Endothelial cell of umbilical vein (primary cell): Measurements from ENCODE around the gene NRF1. TPM values are rescaled to one million over a fixed set of nuclear protein-coding genes. Genes with fewer than 3 reads are reported as not detected.

Experiments used
- BruUV-seq: library from RNA; stranded (reverse); fragments of 400-500 nt; replicated peaks from 2 replicates; lab custom pipeline; 2021; lab: Mats Ljungman, UMichigan
- CTCF ChIA-PET: fragments of 300-600, 350-600 bp; sonication (Branson Sonifier 250); formaldehyde crosslinking; loops from one replicate; lab custom pipeline; 2021; ENCODE audit warnings: antibody characterized with exemption, inconsistent platforms; lab: Charles Lee
- POLR2A ChIA-PET: fragments of 300-600, 350-600 bp; sonication (Branson Sonifier 250); formaldehyde crosslinking; loops from one replicate; lab custom pipeline; 2021; ENCODE audit warnings: antibody characterized with exemption, inconsistent platforms; lab: Charles Lee
- DNase-seq: peaks from one replicate; pipeline ENCODE4 v3.0.0-alpha.2; 2011; ENCODE audit warnings: low read depth, low spot score
- FAIRE-seq: peaks from 2 replicates; lab custom pipeline; 2011; peaks lifted over from hg19 to GRCh38; lab: Jason Lieb, UNC
- H2AFZ ChIP-seq: 2 replicates; pipeline ENCODE4 v1.6.0; 2012; ENCODE audit warnings: low read depth, low read length, control low read depth, inconsistent platforms
- H3K27ac ChIP-seq: 2 replicates; pipeline ENCODE4 v1.5.1; 2011; ENCODE audit warnings: low read depth, mild to moderate bottlenecking, control low read depth, low read length, moderate library complexity; ENCODE audit not compliant: insufficient read depth
- H3K27me3 ChIP-seq, 2 experiments: 2 replicates each; pipeline versions ENCODE4 v1.6.0 to v1.6.1; 2011; ENCODE audit warnings: low read length in 2 of 2, mixed read lengths in 1 of 2; ENCODE audit not compliant: control insufficient read depth in 2 of 2, insufficient read depth in 2 of 2
- H3K36me3 ChIP-seq, 2 experiments: 2 replicates in 1 of 2; 3 replicates in 1 of 2; pipeline ENCODE4 v1.5.1; 2011; ENCODE audit warnings: low read length in 2 of 2, mild to moderate bottlenecking in 1 of 2, moderate library complexity in 1 of 2; ENCODE audit not compliant: control insufficient read depth in 2 of 2, insufficient read depth in 2 of 2; ENCODE audit errors: extremely low read depth in 1 of 2
- H3K4me1 ChIP-seq: 3 replicates; pipeline ENCODE4 v1.5.1; 2011; ENCODE audit warnings: mild to moderate bottlenecking, low read length; ENCODE audit not compliant: control insufficient read depth, insufficient read depth; ENCODE audit errors: extremely low read depth
- H3K4me2 ChIP-seq: 2 replicates; pipeline ENCODE4 v1.6.1; 2011; ENCODE audit warnings: low read length, control low read depth, mixed read lengths; ENCODE audit not compliant: insufficient read depth
- H3K4me3 ChIP-seq, 3 experiments: fragments of 200-600 bp in 1 of 3; sonication (generic), shearing (Covaris generic) in 1 of 3; replicated peaks in 1 of 3; 2 replicates each; pipeline ENCODE4 v1.5.1; 2011 to 2016; ENCODE audit warnings: control low read depth in 3 of 3, low read length in 3 of 3, mild to moderate bottlenecking in 2 of 3, inconsistent platforms in 1 of 3, low read depth in 1 of 3, moderate library complexity in 1 of 3; ENCODE audit not compliant: insufficient read depth in 1 of 3
- H3K79me2 ChIP-seq: 2 replicates; pipeline ENCODE4 v1.6.0; 2012; ENCODE audit warnings: low read length, inconsistent platforms; ENCODE audit not compliant: control insufficient read depth, insufficient read depth
- H3K9ac ChIP-seq: replicated peaks from 2 replicates; pipeline ENCODE3; 2011; ENCODE audit warnings: low read length, control low read depth; ENCODE audit not compliant: insufficient read depth; ENCODE audit errors: extremely low read depth
- H3K9me1 ChIP-seq: replicated peaks from 3 replicates; pipeline ENCODE4 v1.6.0; 2011; ENCODE audit warnings: mild to moderate bottlenecking, low read length; ENCODE audit not compliant: control insufficient read depth, insufficient read depth; ENCODE audit errors: extremely low read depth
- H3K9me3 ChIP-seq: replicated peaks from 2 replicates; pipeline ENCODE4 v1.5.1; 2012; ENCODE audit warnings: low read length, inconsistent platforms; ENCODE audit not compliant: control insufficient read depth, insufficient read depth
- H4K20me1 ChIP-seq: replicated peaks from 2 replicates; pipeline ENCODE3; 2011; ENCODE audit warnings: mild to moderate bottlenecking, low read length; ENCODE audit not compliant: control insufficient read depth, insufficient read depth; ENCODE audit errors: extremely low read depth
- EZH2 ChIP-seq: IDR thresholded peaks from 2 replicates; pipeline ENCODE4 v1.6.1; 2012; ENCODE audit warnings: borderline replicate concordance, low read depth, mild to moderate bottlenecking, moderate library complexity, low read length, inconsistent platforms; ENCODE audit not compliant: severe bottlenecking
- FOS ChIP-seq: IDR thresholded peaks from 2 replicates; pipeline ENCODE4 v1.6.1; 2011; ENCODE audit warnings: mild to moderate bottlenecking, low read length, moderate library complexity, borderline replicate concordance; ENCODE audit not compliant: insufficient read depth
- GATA2 ChIP-seq: IDR thresholded peaks from 2 replicates; pipeline ENCODE4 v1.7.0; 2011; ENCODE audit warnings: low read depth, mild to moderate bottlenecking, moderate library complexity, mixed read lengths, low read length; ENCODE audit not compliant: insufficient read length, insufficient read depth
- JUN ChIP-seq: IDR thresholded peaks from 2 replicates; pipeline ENCODE4 v1.6.1; 2011; ENCODE audit warnings: borderline replicate concordance, low read depth; ENCODE audit not compliant: insufficient read length, insufficient read depth
- MAX ChIP-seq: IDR thresholded peaks from 2 replicates; pipeline ENCODE4 v1.6.1; 2011; ENCODE audit not compliant: insufficient read depth, insufficient read length
- MYC ChIP-seq: IDR thresholded peaks from one replicate; pipeline ENCODE4 v1.6.1; 2011; ENCODE audit warnings: mild to moderate bottlenecking, low read depth, low read length
- POLR2A ChIP-seq: IDR thresholded peaks from 2 replicates; pipeline ENCODE4 v1.6.1; 2012; ENCODE audit warnings: low read depth, mild to moderate bottlenecking, control low read depth, low read length
- POLR2AphosphoS5 ChIP-seq: IDR thresholded peaks from 2 replicates; pipeline ENCODE4 v1.6.1; 2012; ENCODE audit warnings: low read depth, mild to moderate bottlenecking, control low read depth, low read length, moderate library complexity; ENCODE audit not compliant: insufficient read depth
- dilution Hi-C: fragments of 300-500 bp; cut with MboI; formaldehyde crosslinking; loops from one replicate; pipeline ENCODE4 v1.15.0; 2019; ENCODE audit warnings: low sequenced_read_pairs; ENCODE audit not compliant: extremely low pct_ligation_motif_present
- intact Hi-C: fragments of 100-400 bp; cut with micrococcal nuclease; formaldehyde crosslinking; loops from one replicate; pipeline ENCODE4 v1.10.0; 2022
- polyA plus RNA-seq, 4 experiments: library from polyadenylated mRNA; depleted of rRNA in 3 of 4; stranded (reverse) in 3 of 4; unstranded in 1 of 4; fragments of >200 nt; gene quantifications; 2 replicates each; pipeline versions ENCODE4 v1.2.1 to v1.2.3, GENCODE V29; 2011 to 2012; ENCODE audit warnings: missing spikeins in 1 of 4
- total RNA-seq: library from RNA; stranded (reverse); gene quantifications from 2 replicates; pipeline ENCODE4 v1.2.3, GENCODE V29; 2021
- TF ChIP-seq, protein P1 (sequence below), 2 donors: IDR thresholded peaks; 1 replicate in 1 of 2; 2 replicates in 1 of 2; pipeline ENCODE4 v1.5.1; 2011; ENCODE audit warnings: low read length in 2 of 2, mild to moderate bottlenecking in 2 of 2, moderate library complexity in 2 of 2, control low read depth in 1 of 2, inconsistent platforms in 1 of 2, low read depth in 1 of 2; ENCODE audit not compliant: insufficient read depth in 1 of 2; ENCODE audit errors: extremely low read depth in 1 of 2

The NRF1 gene
- total and polyA plus RNA-seq, 2 donors (not counting 3 experiments of a cell fraction or from before 2014, with no cell fraction given) = 14.6 to 20.3 TPM

GRCh38 chr7:129769400-129769774 lies 157.9 kb downstream of the NRF1 start:
- intact Hi-C loops (no loop called here), dilution Hi-C loops (no loop called here)
- Histone ChIP-seq H4K20me1 (no peaks in the 10 kb centered on the region), H3K4me2 (no peak overlapping the region), H3K79me2 (no peaks in the 10 kb centered on the region), H3K27ac (no peak overlapping the region), H3K9ac (no peak overlapping the region), H2AFZ (no peak overlapping the region), H3K4me1 (no peaks in the 10 kb centered on the region), H3K4me3 (no peak overlapping the region), H3K9me1 (no peaks in the 10 kb centered on the region), H3K36me3 (no peaks in the 10 kb centered on the region), H3K27me3 (peaks cover 0 to 2% of the 10 kb centered on the region in 2 experiments), H3K9me3 (no peaks in the 10 kb centered on the region)
- ChIA-PET POLR2A (no interaction called here), CTCF (no interaction called here)
- DNase-seq (no peak), FAIRE-seq (no peak)
- TF ChIP-seq POLR2A (no peak), FOS (no peak), EZH2 (no peak), GATA2 (no peak), POLR2AphosphoS5 (no peak), MYC (no peak)
- BruUV-seq = no TSS peak

DNA sequence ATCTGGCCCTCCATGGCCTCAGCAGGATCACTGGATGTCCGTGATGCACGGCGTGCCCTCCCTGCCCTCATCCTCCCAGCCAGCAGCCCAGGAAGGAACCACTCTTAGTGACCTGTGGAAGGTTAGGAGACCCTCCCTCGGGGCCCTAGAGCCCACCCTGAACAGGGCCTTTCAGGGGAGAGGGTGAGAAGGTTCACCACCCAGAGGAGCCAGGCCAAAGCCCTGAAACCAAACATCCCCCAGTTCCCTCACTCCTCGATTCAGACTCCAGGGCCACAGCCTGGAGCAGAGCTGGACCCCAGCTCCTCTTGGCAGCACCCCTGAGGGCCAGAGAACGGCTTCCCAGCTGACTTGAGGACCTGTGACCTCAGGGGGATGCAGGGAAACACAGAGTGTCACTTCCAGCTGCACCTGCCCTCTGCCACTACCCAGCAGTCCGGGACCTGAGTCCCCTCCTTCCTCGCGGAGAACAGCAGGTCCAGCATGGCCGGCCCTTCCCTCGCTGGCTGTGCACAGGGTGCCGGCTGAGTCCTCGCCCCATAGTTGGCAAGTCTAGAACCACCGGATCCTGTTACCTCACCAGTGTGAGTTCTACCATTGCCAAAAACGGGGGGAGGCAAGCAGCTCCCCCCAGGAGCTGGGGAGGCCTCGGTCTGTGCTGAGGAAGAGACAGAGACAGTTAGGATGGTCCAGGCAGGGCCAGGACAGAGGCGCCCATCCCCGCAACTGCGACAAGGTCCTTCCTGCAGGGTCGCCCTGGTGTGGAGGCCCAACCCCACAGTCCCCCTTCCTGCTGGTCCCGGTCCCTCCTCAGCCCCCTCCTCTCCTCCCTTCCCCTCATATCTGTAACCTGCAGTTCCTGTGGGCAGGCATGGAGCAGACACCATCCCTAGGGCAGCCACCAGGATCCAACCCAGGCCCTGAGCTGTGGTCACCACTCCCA lies 158.6 kb downstream of the NRF1 start:
- ChIA-PET POLR2A (no interaction called here), CTCF (no interaction called here)
- Histone ChIP-seq H3K4me3 (no peak overlapping the region), H3K9ac (no peak overlapping the region), H3K4me1 (no peaks in the 10 kb centered on the region), H3K27ac (no peak overlapping the region), H3K27me3 (peaks cover 2% of the 10 kb centered on the region in 2 experiments), H3K36me3 (no peaks in the 10 kb centered on the region), H2AFZ (no peak overlapping the region), H3K9me1 (no peaks in the 10 kb centered on the region), H4K20me1 (no peaks in the 10 kb centered on the region), H3K9me3 (no peaks in the 10 kb centered on the region), H3K4me2 (no peak overlapping the region), H3K79me2 (no peaks in the 10 kb centered on the region)
- BruUV-seq = no TSS peak
- dilution Hi-C loops (no loop called here), intact Hi-C loops (no loop called here)
- FAIRE-seq (no peak), DNase-seq (no peak)
- TF ChIP-seq MAX = no peak
- no peak for TF ChIP-seq POLR2AphosphoS5
- TF ChIP-seq MYC = no peak
- TF ChIP-seq POLR2A = no peak
- TF ChIP-seq FOS = no peak
- no peak for TF ChIP-seq EZH2
- TF ChIP-seq GATA2 = no peak
- TF ChIP-seq JUN = no peak
- TF ChIP-seq, protein P1, sequence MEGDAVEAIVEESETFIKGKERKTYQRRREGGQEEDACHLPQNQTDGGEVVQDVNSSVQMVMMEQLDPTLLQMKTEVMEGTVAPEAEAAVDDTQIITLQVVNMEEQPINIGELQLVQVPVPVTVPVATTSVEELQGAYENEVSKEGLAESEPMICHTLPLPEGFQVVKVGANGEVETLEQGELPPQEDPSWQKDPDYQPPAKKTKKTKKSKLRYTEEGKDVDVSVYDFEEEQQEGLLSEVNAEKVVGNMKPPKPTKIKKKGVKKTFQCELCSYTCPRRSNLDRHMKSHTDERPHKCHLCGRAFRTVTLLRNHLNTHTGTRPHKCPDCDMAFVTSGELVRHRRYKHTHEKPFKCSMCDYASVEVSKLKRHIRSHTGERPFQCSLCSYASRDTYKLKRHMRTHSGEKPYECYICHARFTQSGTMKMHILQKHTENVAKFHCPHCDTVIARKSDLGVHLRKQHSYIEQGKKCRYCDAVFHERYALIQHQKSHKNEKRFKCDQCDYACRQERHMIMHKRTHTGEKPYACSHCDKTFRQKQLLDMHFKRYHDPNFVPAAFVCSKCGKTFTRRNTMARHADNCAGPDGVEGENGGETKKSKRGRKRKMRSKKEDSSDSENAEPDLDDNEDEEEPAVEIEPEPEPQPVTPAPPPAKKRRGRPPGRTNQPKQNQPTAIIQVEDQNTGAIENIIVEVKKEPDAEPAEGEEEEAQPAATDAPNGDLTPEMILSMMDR (IDR thresholded peaks at IDR 0.05; ENCODE audit: extremely low read depth in 1 of 2, insufficient read depth in 1 of 2, low read depth in 1 of 2, low read length in 2 of 2) = no peak
